ENCODE data around the gene RELN.

RELN gene

DNA sequence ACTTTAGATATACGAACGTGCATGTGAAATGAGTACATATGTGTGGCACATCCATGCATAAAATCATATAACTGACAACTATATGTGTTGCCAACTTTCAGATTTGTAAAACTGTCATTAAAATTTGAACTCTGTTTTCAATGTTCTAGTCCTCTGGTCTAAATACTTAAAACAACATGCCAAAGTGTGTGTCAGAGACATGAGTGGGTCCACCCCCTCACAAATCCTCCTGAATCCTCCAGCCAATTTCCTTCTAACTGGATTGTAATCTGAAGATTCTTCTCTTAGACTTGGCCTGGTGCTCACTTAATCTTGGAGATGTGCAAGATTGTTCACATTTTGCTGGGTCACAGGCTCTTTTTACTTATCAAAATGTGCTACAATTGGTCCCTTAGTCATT is 184.1 kb downstream of the RELN start:
- Histone ChIP-seq H3K9me3 (ENCODE audit: insufficient read depth, low read depth, low read length) (no peaks in the 10 kb centered on the region), H3K4me2 (ENCODE audit: low read depth, low read length, poor library complexity, severe bottlenecking) (no peak overlapping the region), H3K27me3 (ENCODE audit: insufficient read depth, low read length, poor library complexity, severe bottlenecking) (no peaks in the 10 kb centered on the region), H3K4me1 (ENCODE audit: insufficient read depth, low read length, poor library complexity, severe bottlenecking) (no peaks in the 10 kb centered on the region), H3K9me2 (replicated peaks; ENCODE audit: low read depth, low read length) (no peaks in the 10 kb centered on the region), H2AFZ (ENCODE audit: low read length) (no peak overlapping the region), H3K9ac (ENCODE audit: low read depth, low read length, poor library complexity, severe bottlenecking) (no peak overlapping the region), H3K4me3 (ENCODE audit: low read length, poor library complexity, severe bottlenecking) (no peak overlapping the region), H3K36me3 (ENCODE audit: insufficient read depth, low read length) (no peaks in the 10 kb centered on the region), H3F3A (ENCODE audit: low read depth) (no peaks in the 10 kb centered on the region), H4K20me1 (ENCODE audit: insufficient read depth, low read length, poor library complexity, severe bottlenecking) (no peaks in the 10 kb centered on the region), H3K79me2 (ENCODE audit: insufficient read depth, low read length) (no peaks in the 10 kb centered on the region)
- no peak for TF ChIP-seq EZH2phosphoT487 (IDR thresholded peaks at IDR 0.05; ENCODE audit: borderline replicate concordance)
- TF ChIP-seq, protein P1, sequence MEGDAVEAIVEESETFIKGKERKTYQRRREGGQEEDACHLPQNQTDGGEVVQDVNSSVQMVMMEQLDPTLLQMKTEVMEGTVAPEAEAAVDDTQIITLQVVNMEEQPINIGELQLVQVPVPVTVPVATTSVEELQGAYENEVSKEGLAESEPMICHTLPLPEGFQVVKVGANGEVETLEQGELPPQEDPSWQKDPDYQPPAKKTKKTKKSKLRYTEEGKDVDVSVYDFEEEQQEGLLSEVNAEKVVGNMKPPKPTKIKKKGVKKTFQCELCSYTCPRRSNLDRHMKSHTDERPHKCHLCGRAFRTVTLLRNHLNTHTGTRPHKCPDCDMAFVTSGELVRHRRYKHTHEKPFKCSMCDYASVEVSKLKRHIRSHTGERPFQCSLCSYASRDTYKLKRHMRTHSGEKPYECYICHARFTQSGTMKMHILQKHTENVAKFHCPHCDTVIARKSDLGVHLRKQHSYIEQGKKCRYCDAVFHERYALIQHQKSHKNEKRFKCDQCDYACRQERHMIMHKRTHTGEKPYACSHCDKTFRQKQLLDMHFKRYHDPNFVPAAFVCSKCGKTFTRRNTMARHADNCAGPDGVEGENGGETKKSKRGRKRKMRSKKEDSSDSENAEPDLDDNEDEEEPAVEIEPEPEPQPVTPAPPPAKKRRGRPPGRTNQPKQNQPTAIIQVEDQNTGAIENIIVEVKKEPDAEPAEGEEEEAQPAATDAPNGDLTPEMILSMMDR (conservative IDR thresholded peaks at IDR 0.05; ENCODE audit: low read length): no peak

DNA sequence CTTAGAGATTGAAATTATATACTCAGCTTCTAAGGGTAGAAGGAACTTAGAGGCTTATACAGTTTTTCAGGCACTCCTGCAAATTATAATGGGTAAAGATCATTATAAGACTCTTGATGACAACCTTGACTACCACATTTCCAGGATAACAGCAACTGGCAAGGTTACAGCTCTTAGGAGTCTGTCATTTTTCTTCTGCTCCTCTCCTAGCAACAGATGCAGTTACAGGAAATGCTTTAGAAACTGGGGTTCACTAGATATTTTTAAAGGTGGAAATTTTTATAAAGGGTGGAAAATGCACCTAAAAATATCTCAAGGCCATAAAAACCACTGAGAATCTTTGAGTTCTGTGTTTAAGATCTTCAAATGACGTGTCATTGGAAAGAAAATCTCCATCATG is 185.8 kb downstream of the RELN start:
- no peak overlapping the region for H2AFZ ChIP-seq (ENCODE audit: low read length)
- no peak overlapping the region for H3K4me3 ChIP-seq (ENCODE audit: low read length, poor library complexity, severe bottlenecking)
- H3K36me3 ChIP-seq (ENCODE audit: insufficient read depth, low read length): no peaks in the 10 kb centered on the region
- H3K9me3 ChIP-seq (ENCODE audit: insufficient read depth, low read depth, low read length): no peaks in the 10 kb centered on the region
- no peaks in the 10 kb centered on the region for H3K27me3 ChIP-seq (ENCODE audit: insufficient read depth, low read length, poor library complexity, severe bottlenecking)
- no peaks in the 10 kb centered on the region for H4K20me1 ChIP-seq (ENCODE audit: insufficient read depth, low read length, poor library complexity, severe bottlenecking)
- no peaks in the 10 kb centered on the region for H3K9me2 ChIP-seq (replicated peaks; ENCODE audit: low read depth, low read length)
- no peaks in the 10 kb centered on the region for H3K79me2 ChIP-seq (ENCODE audit: insufficient read depth, low read length)
- no peak overlapping the region for H3K4me2 ChIP-seq (ENCODE audit: low read depth, low read length, poor library complexity, severe bottlenecking)
- no peaks in the 10 kb centered on the region for H3F3A ChIP-seq (ENCODE audit: low read depth)
- no peaks in the 10 kb centered on the region for H3K4me1 ChIP-seq (ENCODE audit: insufficient read depth, low read length, poor library complexity, severe bottlenecking)
- TF ChIP-seq, protein P1 (conservative IDR thresholded peaks at IDR 0.05; ENCODE audit: low read length): no peak
- TF ChIP-seq EZH2phosphoT487 (IDR thresholded peaks at IDR 0.05; ENCODE audit: borderline replicate concordance): no peak
- H3K9ac ChIP-seq (ENCODE audit: low read depth, low read length, poor library complexity, severe bottlenecking): no peak overlapping the region

DNA sequence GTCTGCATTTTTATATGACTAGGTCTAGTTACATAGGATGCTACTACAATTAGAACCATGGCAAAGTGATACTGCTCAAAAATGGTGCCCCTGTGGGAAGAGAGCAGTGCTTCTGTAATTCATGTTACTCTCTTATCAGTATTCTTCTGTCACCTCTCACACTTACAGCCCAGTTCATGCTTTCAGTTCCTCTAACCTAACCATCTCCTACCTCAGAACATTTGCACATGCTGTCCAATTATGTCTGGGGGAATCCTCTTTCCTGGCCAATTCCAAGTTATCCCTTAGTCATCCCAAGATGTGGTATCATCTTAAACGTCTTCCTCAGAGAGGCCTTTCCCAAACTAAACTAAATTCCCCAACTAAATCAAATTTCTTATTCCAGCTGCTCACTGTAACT is 190.2 kb downstream of the RELN start:
- Histone ChIP-seq H3K9me3 (ENCODE audit: insufficient read depth, low read depth, low read length) (no peaks in the 10 kb centered on the region), H3K4me2 (ENCODE audit: low read depth, low read length, poor library complexity, severe bottlenecking) (no peak overlapping the region), H4K20me1 (ENCODE audit: insufficient read depth, low read length, poor library complexity, severe bottlenecking) (no peaks in the 10 kb centered on the region)

DNA sequence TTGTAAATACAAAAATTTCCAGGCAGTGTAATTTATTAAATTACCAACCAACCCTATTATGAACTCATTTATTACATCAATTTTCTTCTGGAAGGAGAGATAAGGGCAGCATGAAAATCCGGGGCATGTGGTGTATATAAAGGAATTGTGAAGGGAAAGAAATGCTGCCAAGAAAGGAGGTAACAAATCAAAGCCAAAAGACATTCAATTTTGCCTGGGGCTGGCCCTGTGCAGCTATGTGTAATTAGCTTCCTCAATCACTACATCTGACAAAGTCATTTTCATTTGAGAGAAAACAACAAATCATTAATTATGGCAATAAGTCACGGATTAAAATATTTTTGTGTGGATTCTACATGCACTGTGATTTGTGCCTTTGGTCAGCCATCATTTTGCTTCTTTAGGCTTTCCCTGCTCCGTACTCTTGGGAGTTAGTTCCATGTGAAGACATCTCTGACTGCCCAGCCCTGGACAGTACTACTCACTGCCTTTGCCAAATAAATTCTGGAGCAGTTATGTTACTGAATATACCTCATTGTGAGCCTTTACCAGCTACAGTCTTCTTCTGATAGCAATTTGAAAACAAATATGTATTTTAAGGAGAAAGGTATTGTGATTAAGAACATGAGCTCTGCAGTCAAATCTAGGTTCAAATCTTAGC is 191.7 kb downstream of the RELN start:
- no peak overlapping the region for H2AFZ ChIP-seq (ENCODE audit: low read length)
- H3K9ac ChIP-seq (ENCODE audit: low read depth, low read length, poor library complexity, severe bottlenecking): no peak overlapping the region
- no peaks in the 10 kb centered on the region; the same call in 1 of the 2 replicates for H3F3A ChIP-seq (ENCODE audit: low read depth)
- H3K4me3 ChIP-seq (ENCODE audit: low read length, poor library complexity, severe bottlenecking): no peak overlapping the region
- H3K36me3 ChIP-seq (ENCODE audit: insufficient read depth, low read length): no peaks in the 10 kb centered on the region
- H3K4me1 ChIP-seq (ENCODE audit: insufficient read depth, low read length, poor library complexity, severe bottlenecking): no peaks in the 10 kb centered on the region
- no peak overlapping the region for H3K4me2 ChIP-seq (ENCODE audit: low read depth, low read length, poor library complexity, severe bottlenecking)
- TF ChIP-seq, protein P1 (conservative IDR thresholded peaks at IDR 0.05; ENCODE audit: low read length): no peak
- no peak for TF ChIP-seq EZH2phosphoT487 (IDR thresholded peaks at IDR 0.05; ENCODE audit: borderline replicate concordance)
- no peaks in the 10 kb centered on the region for H3K27me3 ChIP-seq (ENCODE audit: insufficient read depth, low read length, poor library complexity, severe bottlenecking)
- H4K20me1 ChIP-seq (ENCODE audit: insufficient read depth, low read length, poor library complexity, severe bottlenecking): no peaks in the 10 kb centered on the region
- H3K79me2 ChIP-seq (ENCODE audit: insufficient read depth, low read length): no peaks in the 10 kb centered on the region
- no peaks in the 10 kb centered on the region for H3K9me3 ChIP-seq (ENCODE audit: insufficient read depth, low read depth, low read length)
- no peaks in the 10 kb centered on the region for H3K9me2 ChIP-seq (replicated peaks; ENCODE audit: low read depth, low read length)

More for the DNA sequence above, 190.2 kb downstream of the RELN start:
- H3K9me2 ChIP-seq (replicated peaks; ENCODE audit: low read depth, low read length): no peaks in the 10 kb centered on the region
- TF ChIP-seq EZH2phosphoT487 (IDR thresholded peaks at IDR 0.05; ENCODE audit: borderline replicate concordance): no peak
- no peaks in the 10 kb centered on the region for H3K79me2 ChIP-seq (ENCODE audit: insufficient read depth, low read length)
- no peaks in the 10 kb centered on the region for H3K36me3 ChIP-seq (ENCODE audit: insufficient read depth, low read length)
- no peaks in the 10 kb centered on the region for H3K4me1 ChIP-seq (ENCODE audit: insufficient read depth, low read length, poor library complexity, severe bottlenecking)
- H3F3A ChIP-seq (ENCODE audit: low read depth): no peaks in the 10 kb centered on the region
- H2AFZ ChIP-seq (ENCODE audit: low read length): no peak overlapping the region
- H3K9ac ChIP-seq (ENCODE audit: low read depth, low read length, poor library complexity, severe bottlenecking): no peak overlapping the region
- H3K4me3 ChIP-seq (ENCODE audit: low read length, poor library complexity, severe bottlenecking): no peak overlapping the region
- no peaks in the 10 kb centered on the region for H3K27me3 ChIP-seq (ENCODE audit: insufficient read depth, low read length, poor library complexity, severe bottlenecking)
